ENCODE data around the gene KISS1R.
A peak's percentile ranks its signal among the peaks of the same experiment; 100 is the strongest.
"Not testable (repeated sequence)": the region's sequence is repeated elsewhere in the genome, so short reads cannot be mapped to it uniquely, and the experiment has no call there.

KISS1R gene

DNA sequence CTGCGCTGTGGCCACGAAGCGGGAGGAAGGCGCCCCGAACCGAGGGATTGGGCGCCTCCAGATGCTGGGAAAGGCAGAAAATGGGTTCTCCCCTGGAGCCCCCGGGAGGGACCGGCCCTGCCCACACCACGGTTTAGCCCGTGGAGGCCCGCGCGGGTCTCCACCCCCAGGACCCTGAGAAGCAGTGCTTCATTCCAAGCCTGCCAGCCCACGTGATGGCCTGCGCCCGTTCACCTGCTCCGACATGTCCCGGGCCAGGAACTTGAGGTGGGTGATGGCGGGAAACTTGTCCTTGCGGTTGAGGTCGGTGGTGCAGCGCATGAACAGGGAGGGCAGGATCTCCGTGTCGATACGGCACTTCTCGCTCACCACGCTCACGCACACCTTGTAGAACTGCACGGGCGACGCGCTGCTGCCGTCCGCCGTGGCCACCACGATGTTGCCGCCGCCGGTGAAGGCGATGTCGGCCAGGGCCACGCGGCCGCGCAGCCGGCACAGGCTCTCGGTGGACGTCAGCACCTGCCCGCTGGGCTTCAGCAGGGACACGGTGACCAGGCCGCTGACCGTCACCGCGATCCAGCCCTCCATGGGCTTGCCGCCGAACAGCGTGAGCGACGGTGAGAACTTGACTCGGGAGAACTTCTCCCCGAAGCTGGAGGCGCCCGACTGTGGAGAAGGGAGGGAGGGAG, 31.5 kb upstream of the KISS1R start:
- H3K9ac ChIP-seq (ENCODE audit: low read depth, low read length) = no peak overlapping the region
- no peak overlapping the region for H3K4me2 ChIP-seq (ENCODE audit: low read length)
- no peaks in the 10 kb centered on the region for H3K27me3 ChIP-seq (ENCODE audit: control insufficient read depth, insufficient read depth, low read length)
- no peaks in the 10 kb centered on the region for H3K4me1 ChIP-seq (ENCODE audit: control insufficient read depth, insufficient read depth, low read length)
- H3K36me3 ChIP-seq (ENCODE audit: insufficient read depth, low read length) = peaks cover 58% of the 10 kb centered on the region
- H3K9me3 ChIP-seq (replicated peaks; ENCODE audit: low read length) = no peaks in the 10 kb centered on the region
- H3K4me3 ChIP-seq (ENCODE audit: low read length) = no peak overlapping the region

DNA sequence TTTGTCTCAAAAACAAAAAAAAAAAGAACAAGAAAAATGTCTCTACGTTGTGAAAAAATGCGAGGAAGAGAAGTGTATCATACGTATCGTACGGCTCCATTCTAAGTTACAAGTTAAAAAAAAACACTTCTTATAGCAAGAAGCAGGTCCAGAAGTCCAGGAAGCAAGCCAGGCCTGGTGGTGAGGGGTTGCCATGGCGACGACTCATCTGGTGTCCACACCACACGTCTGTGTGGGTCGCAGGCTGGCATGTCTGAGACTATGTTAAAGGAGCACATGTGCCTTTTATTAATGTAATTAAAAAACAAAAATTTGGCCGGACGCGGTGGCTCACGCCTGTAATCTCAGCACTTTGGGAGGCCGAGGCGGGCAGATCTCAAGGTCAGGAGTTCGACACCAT, 30.1 kb upstream of the KISS1R start:
- peaks cover 45% of the 10 kb centered on the region for H3K36me3 ChIP-seq (ENCODE audit: insufficient read depth, low read length)

DNA sequence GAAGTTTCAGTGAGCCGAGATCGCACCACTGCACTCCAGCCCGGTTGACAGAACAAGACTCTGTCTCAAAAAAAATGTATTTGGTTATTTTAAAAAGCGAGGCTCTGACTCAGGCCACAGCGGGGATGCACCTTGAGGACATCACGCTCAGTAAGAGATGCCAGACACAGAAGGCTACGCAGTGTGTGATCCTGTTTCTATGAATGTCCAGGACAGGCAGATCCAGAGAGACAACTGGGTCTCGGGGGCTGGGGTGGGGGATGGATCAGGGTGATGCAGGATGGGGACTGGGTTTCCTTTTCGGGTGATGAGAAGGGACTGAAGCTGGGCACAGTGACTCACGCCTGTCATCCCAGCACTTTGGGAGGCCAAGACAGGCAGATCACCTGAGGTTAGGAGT, 29.5 kb upstream of the KISS1R start:
- H3K36me3 ChIP-seq (ENCODE audit: insufficient read depth, low read length) = peaks cover 40% of the 10 kb centered on the region

More for the DNA sequence above, 30.1 kb upstream of the KISS1R start:
- H3K9ac ChIP-seq (ENCODE audit: low read depth, low read length) = no peak overlapping the region
- no peaks in the 10 kb centered on the region for H3K27me3 ChIP-seq (ENCODE audit: control insufficient read depth, insufficient read depth, low read length)
- H3K4me3 ChIP-seq (ENCODE audit: low read length) = no peak overlapping the region
- H3K4me2 ChIP-seq (ENCODE audit: low read length) = no peak overlapping the region
- H3K9me3 ChIP-seq (replicated peaks; ENCODE audit: low read length) = no peaks in the 10 kb centered on the region
- no peaks in the 10 kb centered on the region for H3K4me1 ChIP-seq (ENCODE audit: control insufficient read depth, insufficient read depth, low read length)

DNA sequence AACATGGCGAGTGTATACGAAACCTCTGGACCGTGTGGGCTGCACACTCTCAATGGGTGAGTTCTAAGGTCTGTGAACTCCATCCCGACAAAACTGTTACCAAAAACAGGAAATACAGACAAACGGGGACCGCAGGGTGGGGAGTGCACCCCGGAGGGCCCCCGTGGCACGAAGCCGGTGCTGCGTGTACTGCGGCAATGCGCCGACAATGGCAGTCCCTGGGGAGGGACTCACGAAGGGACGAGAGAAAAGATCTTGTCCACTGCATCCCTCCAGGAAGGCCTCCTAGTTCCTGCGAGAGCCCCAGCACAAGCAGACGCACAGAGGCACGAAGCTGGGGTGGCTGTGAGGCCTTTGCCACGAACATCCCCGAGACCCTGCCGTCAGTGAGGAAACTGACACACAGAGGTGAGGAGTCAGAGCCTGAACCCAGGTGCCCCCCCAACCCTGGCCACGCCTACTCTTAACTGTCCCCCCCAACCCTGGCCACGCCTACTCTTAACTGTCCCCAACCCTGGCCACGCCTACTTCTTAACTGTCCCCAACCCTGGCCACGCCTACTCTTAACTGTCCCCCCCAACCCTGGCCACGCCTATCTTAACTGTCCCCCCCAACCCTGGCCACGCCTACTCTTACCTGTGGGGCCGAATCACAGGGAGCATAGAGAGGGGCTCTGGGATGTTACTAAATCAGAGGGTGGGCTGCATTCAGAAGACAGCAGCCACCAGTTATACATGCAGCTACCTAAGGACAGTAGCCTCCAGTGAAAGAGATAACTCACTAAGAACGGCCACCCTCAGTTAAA, 28.4 kb upstream of the KISS1R start:
- H3K4me2 ChIP-seq (ENCODE audit: low read length) = no peak overlapping the region
- no peaks in the 10 kb centered on the region for H3K4me1 ChIP-seq (ENCODE audit: control insufficient read depth, insufficient read depth, low read length)
- no peak overlapping the region for H3K4me3 ChIP-seq (ENCODE audit: low read length)
- H3K9ac ChIP-seq (ENCODE audit: low read depth, low read length) = no peak overlapping the region
- H3K36me3 ChIP-seq (ENCODE audit: insufficient read depth, low read length) = peaks cover 36% of the 10 kb centered on the region
- H3K27me3 ChIP-seq (ENCODE audit: control insufficient read depth, insufficient read depth, low read length) = no peaks in the 10 kb centered on the region
- H3K9me3 ChIP-seq (replicated peaks; ENCODE audit: low read length) = no peaks in the 10 kb centered on the region

More for the DNA sequence above, 29.5 kb upstream of the KISS1R start:
- H3K4me2 ChIP-seq (ENCODE audit: low read length) = no peak overlapping the region
- no peak overlapping the region for H3K9ac ChIP-seq (ENCODE audit: low read depth, low read length)
- H3K4me1 ChIP-seq (ENCODE audit: control insufficient read depth, insufficient read depth, low read length) = no peaks in the 10 kb centered on the region
- no peaks in the 10 kb centered on the region for H3K9me3 ChIP-seq (replicated peaks; ENCODE audit: low read length)
- no peaks in the 10 kb centered on the region for H3K27me3 ChIP-seq (ENCODE audit: control insufficient read depth, insufficient read depth, low read length)
- H3K4me3 ChIP-seq (ENCODE audit: low read length) = no peak overlapping the region

DNA sequence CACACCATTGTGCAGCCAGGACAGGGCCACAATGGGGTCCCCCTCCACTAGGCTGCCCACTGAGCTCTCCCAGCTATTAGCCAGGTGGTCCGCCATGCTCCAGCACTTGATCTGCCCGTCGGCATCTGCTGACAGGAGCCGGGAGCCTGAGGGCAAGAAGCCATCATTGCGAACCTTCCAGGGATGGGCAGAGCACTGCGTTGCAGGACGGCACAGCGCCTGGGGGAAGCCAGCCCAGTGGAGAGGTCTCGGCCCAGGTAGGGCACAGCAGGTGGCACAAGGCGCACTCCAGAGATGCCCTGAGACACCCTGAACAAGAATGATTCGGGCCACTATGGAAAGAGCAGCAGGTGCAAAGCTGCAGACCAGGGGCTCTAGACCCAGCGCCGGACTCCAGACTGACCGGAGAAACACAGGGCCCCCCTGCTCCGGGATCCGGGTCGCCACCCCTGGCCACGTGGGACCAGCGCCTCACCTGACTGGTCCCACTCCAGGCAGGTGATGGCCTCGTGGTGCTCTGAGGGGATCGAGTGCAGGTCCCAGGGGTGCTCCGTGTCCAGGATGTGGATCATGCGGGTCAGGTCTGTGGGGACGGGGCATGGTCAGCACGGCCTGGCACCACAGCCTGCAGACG, 27.4 kb upstream of the KISS1R start:
- H3K4me3 ChIP-seq (ENCODE audit: low read length) = no peak overlapping the region
- no peaks in the 10 kb centered on the region for H3K4me1 ChIP-seq (ENCODE audit: control insufficient read depth, insufficient read depth, low read length)
- no peak overlapping the region for H3K9ac ChIP-seq (ENCODE audit: low read depth, low read length)

DNA sequence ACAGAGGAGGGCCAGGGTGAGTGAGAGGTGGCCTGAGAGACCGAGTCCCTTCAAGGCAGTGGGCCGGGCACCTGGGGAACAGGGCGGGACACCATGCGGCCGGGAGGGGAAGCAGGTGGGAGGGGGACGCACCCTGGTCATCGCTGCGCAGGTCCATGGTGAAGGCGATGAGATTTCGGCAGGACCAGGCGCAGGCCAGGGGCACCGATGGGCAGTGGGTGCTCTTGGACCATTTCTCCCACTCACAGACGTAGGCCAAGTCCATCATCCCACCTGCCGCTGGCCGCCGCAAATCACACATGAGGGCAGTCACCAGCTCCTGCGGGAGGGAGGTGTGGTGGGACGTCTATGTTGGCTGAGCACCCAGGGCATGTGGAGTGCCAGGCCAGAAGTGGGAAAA, 26.3 kb upstream of the KISS1R start:
- no peaks in the 10 kb centered on the region for H3K9me3 ChIP-seq (replicated peaks; ENCODE audit: low read length)
- peaks cover 28% of the 10 kb centered on the region for H3K36me3 ChIP-seq (ENCODE audit: insufficient read depth, low read length)
- H3K4me3 ChIP-seq (ENCODE audit: low read length) = no peak overlapping the region
- H3K4me1 ChIP-seq (ENCODE audit: control insufficient read depth, insufficient read depth, low read length) = no peaks in the 10 kb centered on the region
- no peak overlapping the region for H3K9ac ChIP-seq (ENCODE audit: low read depth, low read length)
- no peak overlapping the region for H3K4me2 ChIP-seq (ENCODE audit: low read length)
- no peaks in the 10 kb centered on the region for H3K27me3 ChIP-seq (ENCODE audit: control insufficient read depth, insufficient read depth, low read length)

More for the DNA sequence above, 27.4 kb upstream of the KISS1R start:
- no peaks in the 10 kb centered on the region for H3K9me3 ChIP-seq (replicated peaks; ENCODE audit: low read length)
- no peaks in the 10 kb centered on the region for H3K27me3 ChIP-seq (ENCODE audit: control insufficient read depth, insufficient read depth, low read length)
- H3K4me2 ChIP-seq (ENCODE audit: low read length) = no peak overlapping the region
- peaks cover 36% of the 10 kb centered on the region for H3K36me3 ChIP-seq (ENCODE audit: insufficient read depth, low read length)

DNA sequence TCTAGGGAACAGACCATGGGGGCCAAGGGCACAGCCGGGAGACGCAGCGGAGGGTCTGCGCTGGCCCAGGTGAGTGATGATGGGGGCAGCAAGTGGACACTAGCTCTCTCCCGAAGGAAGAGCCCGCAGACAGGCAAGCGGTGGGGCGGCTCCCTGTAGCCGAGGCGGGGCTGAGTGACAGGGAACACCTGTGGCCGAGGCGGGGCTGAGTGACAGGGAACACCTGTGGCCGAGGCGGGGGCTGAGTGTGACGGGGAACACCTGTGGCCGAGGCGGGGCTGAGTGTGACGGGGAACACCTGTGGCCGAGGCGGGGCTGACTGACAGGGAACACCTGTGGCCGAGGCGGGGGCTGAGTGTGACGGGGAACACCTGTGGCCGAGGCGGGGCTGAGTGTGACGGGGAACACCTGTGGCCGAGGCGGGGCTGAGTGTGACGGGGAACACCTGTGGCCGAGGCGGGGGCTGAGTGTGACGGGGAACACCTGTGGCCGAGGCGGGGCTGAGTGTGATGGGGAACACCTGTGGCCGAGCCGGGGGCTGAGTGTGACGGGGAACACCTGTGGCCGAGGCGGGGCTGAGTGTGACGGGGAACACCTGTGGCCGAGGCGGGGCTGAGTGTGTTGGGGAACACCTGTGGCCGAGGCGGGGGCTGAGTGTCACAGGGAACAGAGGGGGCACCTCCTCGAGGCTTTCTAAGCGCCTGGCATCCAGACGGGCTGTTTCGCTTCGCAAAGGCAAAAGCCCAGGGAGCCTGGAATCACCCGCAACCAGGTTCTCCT, 25.5 kb upstream of the KISS1R start:
- Histone ChIP-seq H3K4me2 (ENCODE audit: low read length) (peak overlapping the region; percentile 97), H3K9ac (ENCODE audit: low read depth, low read length) (peak overlapping the region; percentile 81), H3K36me3 (ENCODE audit: insufficient read depth, low read length) (peaks cover 26% of the 10 kb centered on the region), H3K4me3 (ENCODE audit: low read length) (peak overlapping the region; percentile 90)
- not testable (repeated sequence) for H3K27me3 ChIP-seq (ENCODE audit: control insufficient read depth, insufficient read depth, low read length); H3K4me1 ChIP-seq (ENCODE audit: control insufficient read depth, insufficient read depth, low read length); H3K9me3 ChIP-seq (replicated peaks; ENCODE audit: low read length)

DNA sequence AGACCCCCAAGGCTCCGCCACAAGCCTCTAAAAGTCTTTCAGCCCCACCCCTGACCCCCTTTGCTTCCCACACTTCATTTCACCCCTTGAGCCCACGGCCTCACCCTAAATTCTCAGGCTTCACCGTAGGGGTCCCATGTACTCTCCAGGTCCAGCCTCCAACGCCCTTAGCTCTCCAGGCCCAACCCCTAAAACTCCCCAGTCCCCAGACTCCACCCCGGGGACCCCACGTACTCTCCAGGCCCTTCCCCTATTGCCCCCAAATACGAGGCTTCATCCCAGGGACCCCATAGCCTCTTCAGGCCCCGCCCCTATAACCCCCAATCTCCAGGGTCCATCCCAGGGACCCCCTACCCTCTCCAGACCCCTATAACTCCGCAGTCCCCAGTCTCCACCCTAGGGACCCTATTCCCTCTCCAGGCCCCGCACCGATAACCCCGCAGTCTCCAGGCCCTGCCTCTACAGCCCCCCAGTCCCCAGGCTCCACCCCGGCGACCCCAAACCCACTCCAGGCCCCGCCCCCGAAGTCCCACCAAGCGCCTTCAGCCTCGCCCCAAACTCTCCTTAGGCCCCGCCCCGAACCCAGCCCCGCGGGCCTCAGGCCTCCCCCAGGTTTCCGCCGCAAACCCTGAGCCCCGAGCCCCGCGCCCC, 24.8 kb upstream of the KISS1R start:
- Histone ChIP-seq H3K4me2 (ENCODE audit: low read length) (peak overlapping the region; percentile 97), H3K9ac (ENCODE audit: low read depth, low read length) (peak overlapping the region; percentile 81), H3K4me3 (ENCODE audit: low read length) (peak overlapping the region; percentile 90), H3K4me1 (ENCODE audit: control insufficient read depth, insufficient read depth, low read length) (no peaks in the 10 kb centered on the region), H3K36me3 (ENCODE audit: insufficient read depth, low read length) (peaks cover 28% of the 10 kb centered on the region), H3K27me3 (ENCODE audit: control insufficient read depth, insufficient read depth, low read length) (no peaks in the 10 kb centered on the region), H3K9me3 (replicated peaks; ENCODE audit: low read length) (no peaks in the 10 kb centered on the region)

DNA sequence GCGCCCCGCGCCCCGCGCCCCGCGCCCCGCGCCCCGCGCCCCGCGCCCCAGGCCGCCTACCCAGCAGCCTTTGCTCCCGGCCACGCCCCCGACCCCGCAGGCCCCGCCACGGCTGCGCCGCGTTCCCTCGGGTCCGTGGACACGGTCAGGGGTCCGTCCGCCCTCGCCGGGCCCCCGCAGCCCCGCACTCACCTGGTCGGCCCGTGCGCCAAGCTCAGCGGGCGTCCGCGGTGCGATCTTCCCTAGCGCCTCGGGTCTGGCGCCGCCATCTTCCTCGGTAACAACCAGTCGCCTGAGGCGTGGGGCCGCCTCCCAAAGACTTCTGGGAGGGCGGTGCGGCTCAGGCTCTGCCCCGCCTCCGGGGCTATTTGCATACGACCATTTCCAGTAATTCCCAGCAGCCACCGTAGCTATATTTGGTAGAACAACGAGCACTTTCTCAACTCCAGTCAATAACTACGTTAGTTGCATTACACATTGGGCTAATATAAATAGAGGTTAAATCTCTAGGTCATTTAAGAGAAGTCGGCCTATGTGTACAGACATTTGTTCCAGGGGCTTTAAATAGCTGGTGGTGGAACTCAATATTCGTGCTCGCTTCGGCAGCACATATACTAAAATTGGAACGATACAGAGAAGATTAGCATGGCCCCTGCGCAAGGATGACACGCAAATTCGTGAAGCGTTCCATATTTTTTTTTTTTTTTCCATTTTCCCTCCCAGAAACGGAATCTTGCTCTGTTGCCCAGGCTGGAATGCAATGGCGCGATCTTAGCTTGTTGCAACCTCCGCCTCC, 24.0 kb upstream of the KISS1R start, which contains the start of the genes MED16 and RNU6-9:
MED16 (minus strand) TSS at position 294 of the 796 bp plus-strand sequence. CDS start 2,056 bp downstream, outside the sequence.
RNU6-9 (plus strand) TSS at position 591 of the 796 bp plus-strand sequence.
- H3K9ac ChIP-seq (ENCODE audit: low read depth, low read length) = peak within 1 kb of the TSS; percentile 90
- H3K4me2 ChIP-seq (ENCODE audit: low read length) = peak within 1 kb of the TSS; percentile 97
- no peaks in the 10 kb centered on the region for H3K4me1 ChIP-seq (ENCODE audit: control insufficient read depth, insufficient read depth, low read length)
- peak within 1 kb of the TSS; percentile 90 for H3K4me3 ChIP-seq (ENCODE audit: low read length)
- H3K36me3 ChIP-seq (ENCODE audit: insufficient read depth, low read length) = peaks cover 31% of the 10 kb centered on the region
- no peaks in the 10 kb centered on the region for H3K27me3 ChIP-seq (ENCODE audit: control insufficient read depth, insufficient read depth, low read length)
- no peaks in the 10 kb centered on the region for H3K9me3 ChIP-seq (replicated peaks; ENCODE audit: low read length)

DNA sequence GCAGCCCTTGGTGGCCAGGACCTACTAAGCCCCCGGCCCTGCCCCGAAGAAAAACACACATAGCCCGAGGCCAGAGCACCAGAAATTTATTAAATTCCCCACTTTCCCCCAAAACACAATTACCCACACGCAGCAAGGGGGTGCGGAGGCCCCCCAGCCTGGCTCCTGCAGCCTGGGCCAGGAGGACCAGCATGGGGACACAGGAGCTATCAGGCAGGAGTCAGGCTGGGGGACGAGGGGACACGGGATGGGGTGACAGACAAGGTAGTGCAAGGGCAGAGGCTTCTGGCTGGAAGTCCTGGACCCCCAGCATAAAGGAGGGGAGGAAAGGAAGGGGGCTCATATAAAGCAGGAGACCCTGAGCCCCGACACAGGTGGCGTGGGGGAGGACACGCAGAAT, 20.7 kb upstream of the KISS1R start:
- H3K9me3 ChIP-seq (replicated peaks; ENCODE audit: low read length) = no peaks in the 10 kb centered on the region
- H3K4me3 ChIP-seq (ENCODE audit: low read length) = no peak overlapping the region
- H3K4me2 ChIP-seq (ENCODE audit: low read length) = no peak overlapping the region
- peaks cover 26% of the 10 kb centered on the region for H3K36me3 ChIP-seq (ENCODE audit: insufficient read depth, low read length)
- H3K27me3 ChIP-seq (ENCODE audit: control insufficient read depth, insufficient read depth, low read length) = no peaks in the 10 kb centered on the region
- H3K9ac ChIP-seq (ENCODE audit: low read depth, low read length) = no peak overlapping the region
- H3K4me1 ChIP-seq (ENCODE audit: control insufficient read depth, insufficient read depth, low read length) = no peaks in the 10 kb centered on the region

Measured in skeletal muscle satellite cell (primary cell).